SHP77 (cell line): Measurements from ENCODE around the gene IMMP2L.
"Not testable (repeated sequence)": the region's sequence is repeated elsewhere in the genome, so short reads cannot be mapped to it uniquely, and the experiment has no call there.

Source experiments
- DNase-seq, 2 experiments: peaks; one replicate each; lab custom pipeline; 2025; lab: John Stamatoyannopoulos, UW

The IMMP2L gene

GRCh38 chr7:110987127-110987693 is 575.1 kb downstream of the IMMP2L start:
- no peak for DNase-seq

DNA sequence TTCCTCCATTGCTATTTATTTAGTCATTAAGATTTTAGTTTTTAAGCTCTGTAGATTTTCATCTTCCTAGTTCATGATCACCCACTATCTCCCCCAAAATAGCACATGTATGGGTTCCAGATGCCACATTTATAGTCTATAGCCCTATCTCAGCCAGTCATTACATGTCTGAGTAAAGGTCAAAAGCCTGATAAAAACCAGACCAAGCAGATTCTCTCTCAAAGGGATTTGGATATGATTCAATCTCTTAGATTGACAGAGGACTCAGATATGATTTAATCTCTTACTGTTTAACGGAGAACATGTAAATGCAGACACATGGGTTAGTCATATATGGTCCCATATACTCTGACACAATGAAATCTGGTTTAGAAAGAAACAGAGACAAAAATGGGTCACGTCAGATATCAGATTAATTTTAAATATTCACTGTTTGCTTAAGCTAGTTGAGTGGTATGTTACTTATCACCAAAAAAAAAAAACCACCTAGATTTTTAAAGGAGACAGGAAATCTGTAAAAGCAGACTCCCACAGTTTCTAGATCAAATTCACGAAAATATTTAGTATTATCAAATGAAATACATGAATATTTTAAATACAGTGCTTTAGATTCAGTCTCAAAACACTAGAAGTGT is 578.4 kb downstream of the IMMP2L start:
- DNase-seq: no peak

DNA sequence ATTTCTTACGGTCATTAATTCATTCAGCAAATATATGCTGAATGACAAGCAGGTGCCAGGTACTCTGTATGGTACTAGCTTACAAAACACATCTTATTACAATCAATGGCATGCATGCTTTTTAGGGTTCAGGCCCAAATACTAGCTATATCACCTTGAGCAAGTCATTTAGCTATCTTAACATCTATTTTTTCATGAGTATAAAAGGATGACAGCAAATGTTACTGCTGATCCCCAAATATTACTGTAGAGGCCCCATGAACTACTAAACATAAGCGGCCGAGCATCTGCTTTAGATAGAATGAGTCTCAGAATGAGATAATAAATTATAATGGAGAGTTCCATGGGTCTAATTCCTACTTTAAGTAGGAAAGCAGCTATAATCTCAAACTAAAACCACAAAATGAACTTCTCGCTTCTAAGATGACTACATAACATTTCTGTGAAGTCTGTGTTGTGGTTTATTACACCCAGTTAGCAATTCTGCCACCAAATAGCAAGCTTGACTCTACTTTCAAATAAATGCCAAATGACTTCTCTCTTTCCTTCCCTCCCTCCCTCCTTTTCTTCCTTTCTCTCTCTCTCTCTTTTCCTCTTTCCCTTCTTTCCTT is 585.1 kb downstream of the IMMP2L start:
- no peak for DNase-seq

DNA sequence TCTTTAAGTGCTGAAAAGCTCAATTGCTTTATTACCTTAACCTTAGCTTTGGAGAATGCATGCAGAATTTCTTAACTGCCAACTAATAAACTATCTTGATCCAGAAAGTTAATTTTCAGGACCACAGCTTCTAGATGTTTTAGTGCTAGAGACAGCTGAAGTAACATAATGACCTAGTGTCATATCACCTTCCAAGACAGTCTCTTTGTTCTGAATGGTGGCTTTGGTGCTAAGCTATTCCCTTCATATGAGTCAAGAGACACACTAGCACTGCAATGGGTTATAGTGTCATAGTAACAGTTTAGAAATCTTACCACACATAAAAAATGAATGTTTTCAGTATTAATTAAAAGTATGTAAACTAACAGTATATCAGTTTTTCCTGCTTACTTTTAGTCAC is 586.8 kb downstream of the IMMP2L start:
- DNase-seq: no peak

DNA sequence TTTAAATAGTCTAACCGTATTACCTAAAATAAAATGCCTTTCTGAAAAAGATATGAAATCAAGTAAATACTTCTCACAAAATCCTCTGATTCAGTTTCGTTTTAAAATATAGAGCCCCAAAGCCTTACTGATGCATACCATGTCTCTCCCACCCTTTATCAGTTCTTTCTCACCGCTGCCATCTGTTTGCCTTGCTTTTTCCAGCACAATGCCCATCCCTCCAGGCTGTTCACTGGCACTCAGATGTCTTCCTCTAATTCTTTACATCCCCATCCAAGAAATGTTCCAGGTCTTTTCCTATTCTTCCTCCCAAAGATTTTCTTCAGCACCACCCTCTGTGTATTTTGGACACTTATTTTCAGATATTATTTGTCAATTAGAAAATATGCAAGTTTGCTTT is 587.9 kb downstream of the IMMP2L start:
- no peak for DNase-seq

- no peak for DNase-seq
These were observed 588.9 kb downstream of the IMMP2L start for GRCh38 chr7:110973196-110973990.

- DNase-seq: no peak
These were observed 597.5 kb downstream of the IMMP2L start for GRCh38 chr7:110964775-110965174.

- no peak for DNase-seq
These were observed 599.5 kb downstream of the IMMP2L start for GRCh38 chr7:110962826-110963225.

DNA sequence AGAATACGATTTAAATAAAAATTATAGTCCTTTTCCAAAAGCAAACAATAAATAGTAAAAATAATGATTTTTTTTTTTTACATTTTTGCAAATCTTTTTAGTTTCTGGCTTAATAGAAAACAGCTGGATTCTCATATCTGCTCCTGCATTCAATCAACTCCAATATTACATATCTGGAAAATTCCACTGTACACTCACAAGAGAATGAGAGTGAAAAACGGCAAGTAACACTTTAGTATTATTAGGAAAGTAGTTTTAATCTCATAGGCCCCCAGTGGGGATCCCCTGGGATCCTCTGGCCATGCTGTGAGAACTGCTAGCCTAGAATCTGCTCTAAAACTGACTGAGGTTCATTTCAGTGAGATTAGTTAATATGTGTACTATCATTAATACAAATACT is 599.9 kb downstream of the IMMP2L start:
- DNase-seq: no peak

- DNase-seq: no peak
These were observed 601.5 kb downstream of the IMMP2L start for GRCh38 chr7:110960811-110961210.

- DNase-seq: no peak
These were observed 614.0 kb downstream of the IMMP2L start for GRCh38 chr7:110948280-110948679.

DNA sequence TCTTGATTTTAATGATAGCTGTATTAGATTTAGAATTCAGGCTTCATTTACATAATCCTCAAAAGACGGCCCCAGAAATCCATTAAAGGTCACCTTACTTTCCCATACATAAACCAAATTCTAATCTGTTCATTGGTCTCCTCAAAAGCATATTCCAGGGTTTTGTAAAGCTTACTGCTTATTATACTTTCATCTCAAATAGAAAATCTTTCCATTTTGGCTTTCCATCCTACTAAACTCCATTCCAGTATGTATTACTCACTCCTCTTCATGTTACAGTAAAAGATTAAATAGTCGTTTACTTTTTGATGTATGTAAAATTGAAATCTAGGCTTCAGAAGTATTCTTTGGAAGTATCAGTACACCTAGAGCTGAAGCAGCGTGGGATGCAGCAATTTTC is 614.9 kb downstream of the IMMP2L start:
- no peak for DNase-seq

GRCh38 chr7:110944966-110945644 is 617.2 kb downstream of the IMMP2L start:
- DNase-seq: no peak

- no peak for DNase-seq
These were observed 617.8 kb downstream of the IMMP2L start for GRCh38 chr7:110944448-110944847.

DNA sequence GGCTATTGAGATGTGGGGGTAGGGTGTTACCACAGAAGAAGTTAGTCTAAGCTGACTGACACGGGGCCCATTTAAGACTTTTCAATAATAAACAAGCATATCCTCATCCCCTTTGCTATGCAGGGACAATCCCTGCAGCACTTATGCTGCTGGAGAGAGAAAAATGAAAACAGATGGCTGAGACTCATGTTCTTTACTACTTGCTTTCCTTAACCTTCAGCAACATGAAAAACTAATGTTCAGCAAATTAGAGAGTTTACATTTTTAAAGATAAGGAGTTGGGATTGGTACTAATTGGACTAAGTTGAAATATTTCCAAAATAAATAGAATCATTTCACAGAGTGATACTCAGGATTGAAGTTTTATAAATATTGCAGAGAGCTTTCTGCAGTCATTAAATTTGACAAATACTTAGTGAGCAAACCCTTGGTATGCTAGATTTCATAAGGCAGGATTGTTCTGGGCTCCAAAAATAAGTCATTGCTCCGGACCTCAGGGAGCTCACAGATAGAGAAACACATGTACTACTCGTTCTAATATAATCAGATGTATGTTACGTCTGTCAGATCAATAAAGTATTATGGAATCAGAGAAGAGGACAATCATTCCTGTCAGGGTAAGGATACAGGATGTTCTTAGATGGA is 618.5 kb downstream of the IMMP2L start:
- DNase-seq: no peak

DNA sequence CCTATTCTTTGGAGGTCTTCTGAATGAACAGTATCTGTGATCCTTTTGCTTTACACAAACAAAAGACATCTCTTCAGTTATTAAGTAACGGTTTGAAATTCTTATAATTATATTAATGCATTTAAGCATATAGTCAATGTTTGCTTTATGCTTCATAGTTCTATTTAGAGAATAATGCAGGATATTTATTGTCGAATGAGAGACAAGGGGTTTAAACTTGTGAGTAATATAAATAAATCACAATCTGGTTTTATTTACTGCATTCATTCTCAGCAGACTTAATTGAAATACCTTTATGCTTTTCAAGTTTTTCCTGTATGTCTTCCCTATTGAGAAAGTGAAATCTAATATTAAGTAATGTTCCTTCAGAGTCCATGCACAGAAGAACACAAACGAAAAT is 620.9 kb downstream of the IMMP2L start:
- DNase-seq: no peak

DNA sequence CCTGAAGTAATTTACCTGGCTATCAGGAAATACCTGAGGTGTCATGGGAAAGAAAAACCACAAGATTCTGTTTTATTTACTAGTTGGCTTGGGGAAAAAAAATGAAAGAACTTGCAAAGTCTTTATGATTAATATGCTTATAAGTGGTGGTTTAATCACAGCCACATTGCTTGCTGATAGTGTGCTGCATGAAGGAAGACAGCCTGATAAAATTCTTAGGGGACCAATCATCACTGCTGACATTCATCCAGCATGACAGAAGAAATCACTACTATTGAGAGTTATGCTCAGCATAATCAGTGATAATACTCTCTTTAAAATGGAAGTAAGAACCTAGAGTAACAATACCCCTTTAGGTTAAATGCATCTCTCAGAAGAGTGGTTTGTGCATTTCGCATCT is 621.5 kb downstream of the IMMP2L start:
- no peak for DNase-seq

- DNase-seq: no peak
These were observed 624.1 kb downstream of the IMMP2L start for GRCh38 chr7:110938165-110938564.

- not testable (repeated sequence) for DNase-seq
These were observed 625.6 kb downstream of the IMMP2L start for GRCh38 chr7:110936665-110937064.

GRCh38 chr7:110929480-110930249 is 632.6 kb downstream of the IMMP2L start:
- no peak for DNase-seq

GRCh38 chr7:110922906-110923305 is 639.4 kb downstream of the IMMP2L start:
- DNase-seq: no peak
